Activated naive CD8-positive, alpha-beta T cell treated with anti-CD3 and anti-CD28 coated beads, Interleukin-2, amount 50 U/mL, for 16 hours (primary cell): ENCODE data around the gene FAM110A.
"Not testable (repeated sequence)": the region's sequence is repeated elsewhere in the genome, so short reads cannot be mapped to it uniquely, and the experiment has no call there.

Source experiments
- DNase-seq: peaks from one replicate; pipeline ENCODE4 v3.0.0-alpha.2; 2020; ENCODE audit warnings: low read depth, low spot score

FAM110A gene

DNA sequence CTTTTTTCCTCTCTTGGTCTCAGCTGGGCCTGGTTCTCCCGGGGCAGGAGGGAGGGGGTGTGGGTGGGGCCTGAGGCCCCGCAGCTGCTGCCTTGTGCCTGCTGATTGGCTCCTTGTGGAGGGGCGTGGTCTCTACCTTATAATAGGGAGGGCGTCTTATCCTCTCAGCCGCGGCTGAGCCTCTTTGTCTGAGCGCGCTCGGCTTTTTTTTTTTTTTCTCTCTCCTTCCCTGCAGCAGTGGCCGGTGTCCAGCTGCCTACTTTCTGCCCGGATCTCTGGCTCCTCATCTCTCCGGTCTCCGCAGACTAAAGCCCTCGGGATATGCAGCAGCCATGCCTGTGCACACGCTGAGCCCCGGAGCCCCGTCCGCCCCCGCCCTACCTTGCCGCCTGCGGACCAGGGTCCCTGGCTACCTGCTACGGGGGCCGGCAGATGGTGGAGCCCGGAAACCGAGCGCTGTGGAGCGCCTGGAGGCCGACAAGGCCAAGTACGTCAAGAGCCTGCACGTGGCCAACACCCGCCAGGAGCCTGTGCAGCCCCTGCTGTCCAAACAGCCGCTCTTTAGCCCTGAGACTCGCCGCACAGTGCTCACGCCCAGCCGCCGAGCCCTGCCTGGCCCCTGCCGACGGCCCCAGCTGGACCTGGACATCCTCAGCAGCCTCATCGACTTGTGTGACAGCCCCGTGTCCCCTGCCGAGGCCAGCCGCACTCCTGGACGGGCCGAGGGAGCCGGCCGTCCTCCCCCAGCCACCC, 11.1 kb downstream of the FAM110A start:
- DNase-seq = peak; percentile 81

DNA sequence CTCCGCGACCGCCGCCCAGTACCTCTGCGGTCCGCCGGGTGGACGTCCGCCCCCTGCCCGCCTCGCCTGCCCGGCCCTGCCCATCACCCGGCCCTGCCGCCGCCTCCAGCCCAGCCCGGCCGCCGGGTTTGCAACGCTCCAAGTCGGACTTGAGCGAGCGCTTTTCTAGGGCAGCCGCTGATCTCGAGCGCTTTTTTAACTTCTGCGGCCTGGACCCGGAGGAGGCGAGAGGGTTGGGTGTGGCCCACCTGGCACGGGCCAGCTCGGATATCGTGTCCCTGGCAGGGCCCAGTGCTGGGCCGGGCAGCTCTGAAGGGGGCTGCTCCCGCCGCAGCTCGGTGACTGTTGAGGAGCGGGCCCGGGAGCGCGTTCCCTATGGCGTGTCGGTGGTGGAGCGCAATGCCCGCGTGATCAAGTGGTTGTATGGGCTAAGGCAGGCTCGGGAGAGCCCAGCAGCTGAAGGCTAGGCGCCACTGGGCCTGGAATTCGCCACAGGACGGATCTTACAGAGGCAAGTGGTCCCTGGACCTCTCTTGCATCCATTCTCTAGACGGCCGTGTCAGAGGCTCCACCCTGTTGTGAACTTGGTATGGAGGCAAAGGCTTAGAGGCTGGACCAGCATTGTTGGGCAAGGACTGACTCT, 11.8 kb downstream of the FAM110A start:
- DNase-seq = no peak

DNA sequence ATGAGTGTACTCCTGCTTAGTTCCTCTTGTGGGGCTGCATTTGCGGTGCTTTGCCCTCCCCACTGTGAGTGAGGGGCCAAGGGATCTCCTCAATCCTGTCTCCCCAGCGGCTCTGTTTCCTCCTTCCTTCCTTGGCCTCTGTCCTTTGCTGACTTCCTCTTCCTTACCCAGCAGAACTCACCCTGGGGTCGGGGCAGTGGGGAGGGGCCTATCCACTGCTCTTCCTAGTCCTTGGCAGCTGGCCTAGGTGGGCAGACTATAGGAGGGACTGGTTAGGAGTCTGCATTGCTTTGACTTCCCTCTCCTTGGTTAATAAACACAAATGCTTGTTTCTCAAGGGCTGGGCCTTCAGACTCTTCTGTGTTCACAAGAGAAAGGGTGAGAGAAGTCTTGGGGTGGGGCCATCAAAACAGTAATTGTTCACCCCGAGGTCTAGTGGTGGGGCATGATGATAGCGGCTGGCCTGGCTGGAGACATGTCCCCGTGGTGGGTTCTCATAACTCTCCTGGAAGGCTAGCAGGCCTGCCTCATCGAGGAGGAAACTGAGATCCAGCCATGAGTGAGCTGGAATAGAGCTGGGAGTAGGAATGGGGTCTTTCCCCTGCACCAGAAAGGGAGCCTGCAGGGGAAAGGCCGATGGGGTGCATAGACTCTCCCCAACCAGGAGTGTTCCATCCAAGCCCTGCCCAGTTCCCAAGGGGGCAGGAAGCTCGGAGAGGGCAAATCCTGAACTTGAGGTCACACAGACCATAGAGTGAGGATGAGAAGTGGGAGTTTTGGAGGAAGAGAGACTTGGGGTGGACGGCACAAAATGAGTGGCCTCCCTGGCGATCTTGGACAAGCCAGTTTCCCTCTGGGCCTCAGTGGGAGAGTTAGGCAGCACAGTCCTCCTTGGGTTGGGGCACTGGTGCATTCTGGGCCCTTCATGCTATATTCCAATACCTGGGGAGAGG, 12.7 kb downstream of the FAM110A start:
- no peak for DNase-seq

DNA sequence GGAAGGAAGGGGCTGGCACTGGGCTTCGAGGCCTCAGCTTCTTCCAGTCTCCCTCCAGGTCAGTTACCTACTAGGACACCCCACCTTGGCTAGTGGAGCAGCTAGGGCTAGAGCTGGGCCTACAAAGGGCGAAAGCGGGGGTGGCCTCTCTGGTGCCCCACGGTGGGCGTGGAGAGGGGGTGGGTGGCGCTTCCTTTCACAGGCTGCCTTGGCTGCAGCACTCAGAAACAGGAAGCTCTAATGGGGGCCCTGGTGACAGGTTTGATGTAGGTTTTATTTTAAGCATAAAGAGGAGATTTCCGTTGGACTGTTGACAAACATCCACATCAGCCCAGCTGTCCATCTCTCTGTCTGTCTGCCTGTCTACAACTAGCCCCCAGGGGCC, 13.4 kb downstream of the FAM110A start:
- DNase-seq = no peak

DNA sequence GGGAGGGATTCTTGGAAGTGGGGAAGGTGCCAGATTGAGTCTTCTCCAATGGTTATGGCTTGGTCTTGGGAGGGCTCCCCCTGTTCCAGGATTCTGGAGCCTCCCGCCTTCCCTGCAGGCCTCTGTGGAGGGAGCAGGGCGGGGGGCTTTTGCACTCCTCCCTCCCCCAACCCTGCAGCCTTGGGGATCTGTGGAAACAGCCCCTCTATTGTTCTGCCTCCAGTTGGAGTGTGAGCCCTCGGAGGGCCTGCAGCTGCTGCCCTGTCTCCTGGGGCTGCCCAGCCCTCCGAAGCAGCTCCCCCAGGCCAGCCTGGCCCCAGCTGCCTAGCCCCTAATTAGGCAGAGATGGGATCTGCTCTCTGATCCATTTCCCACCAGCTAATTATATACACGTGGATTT, 14.7 kb downstream of the FAM110A start:
- DNase-seq = no peak

DNA sequence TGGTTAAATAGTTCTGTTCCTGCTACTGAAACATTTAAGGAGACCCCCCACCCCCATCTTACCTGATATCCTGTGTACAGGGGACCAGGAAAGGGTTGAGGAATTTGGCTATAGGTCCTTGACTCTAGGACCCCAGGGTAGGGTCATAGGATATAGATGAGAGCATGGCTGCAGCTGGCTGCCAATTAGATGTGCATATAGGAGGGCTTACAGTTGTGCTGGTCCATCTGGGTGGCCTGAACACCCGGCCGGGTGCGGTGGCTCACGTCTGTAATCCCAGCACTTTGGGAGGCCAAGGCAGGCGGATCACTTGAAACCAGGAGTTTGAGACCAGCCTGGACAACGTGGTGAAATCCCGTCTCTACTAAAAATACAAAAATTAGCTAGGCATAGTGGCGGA, 15.2 kb downstream of the FAM110A start:
- not testable (repeated sequence) for DNase-seq

DNA sequence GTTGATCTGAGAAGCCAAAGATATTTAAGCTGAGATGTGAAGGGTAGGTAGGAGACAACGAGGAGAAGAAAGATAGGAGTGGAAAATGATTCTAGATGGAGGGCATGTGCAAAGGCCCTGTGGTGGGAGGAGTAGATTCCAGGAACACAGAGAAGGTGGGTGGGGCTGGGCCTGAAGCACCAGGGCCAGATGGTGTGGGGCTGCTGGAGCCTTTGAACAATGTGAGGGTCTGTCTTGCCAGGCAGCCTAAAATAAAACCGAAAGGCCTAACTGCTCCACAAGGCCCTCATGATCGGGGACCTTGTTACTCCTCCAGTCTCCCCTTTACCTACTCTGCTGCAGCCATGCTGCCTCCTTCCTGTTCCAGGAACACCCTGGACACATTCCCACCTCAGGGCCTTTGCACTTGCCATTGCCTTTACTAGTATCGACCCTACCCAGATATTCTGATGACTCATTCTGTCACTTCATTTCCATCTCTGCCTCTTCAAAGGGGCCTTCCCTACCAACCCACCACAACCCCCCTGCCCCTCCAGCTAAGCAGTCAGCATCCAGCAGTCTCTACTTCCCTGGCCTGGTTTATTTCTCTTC, 20.0 kb downstream of the FAM110A start:
- DNase-seq = no peak

DNA sequence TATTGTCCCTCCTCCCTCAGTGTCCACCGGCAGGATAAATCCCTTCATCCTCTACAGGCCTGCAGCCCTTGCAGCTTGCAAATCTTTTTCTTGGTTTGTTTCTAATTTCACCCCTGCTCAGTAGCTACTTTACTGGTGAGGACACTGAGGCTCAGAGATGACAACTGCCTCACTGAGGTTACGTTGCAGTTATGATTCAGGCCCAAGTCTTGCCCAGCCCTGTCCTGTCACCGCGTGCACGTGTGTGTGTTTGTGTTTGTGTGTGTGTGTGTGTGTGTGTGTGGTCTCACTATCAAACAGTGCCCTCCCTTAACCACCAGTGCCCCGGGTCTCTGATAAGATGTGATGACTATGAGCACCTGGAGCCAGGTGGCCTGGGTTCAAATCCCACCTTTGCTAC, 21.1 kb downstream of the FAM110A start:
- no peak for DNase-seq

DNA sequence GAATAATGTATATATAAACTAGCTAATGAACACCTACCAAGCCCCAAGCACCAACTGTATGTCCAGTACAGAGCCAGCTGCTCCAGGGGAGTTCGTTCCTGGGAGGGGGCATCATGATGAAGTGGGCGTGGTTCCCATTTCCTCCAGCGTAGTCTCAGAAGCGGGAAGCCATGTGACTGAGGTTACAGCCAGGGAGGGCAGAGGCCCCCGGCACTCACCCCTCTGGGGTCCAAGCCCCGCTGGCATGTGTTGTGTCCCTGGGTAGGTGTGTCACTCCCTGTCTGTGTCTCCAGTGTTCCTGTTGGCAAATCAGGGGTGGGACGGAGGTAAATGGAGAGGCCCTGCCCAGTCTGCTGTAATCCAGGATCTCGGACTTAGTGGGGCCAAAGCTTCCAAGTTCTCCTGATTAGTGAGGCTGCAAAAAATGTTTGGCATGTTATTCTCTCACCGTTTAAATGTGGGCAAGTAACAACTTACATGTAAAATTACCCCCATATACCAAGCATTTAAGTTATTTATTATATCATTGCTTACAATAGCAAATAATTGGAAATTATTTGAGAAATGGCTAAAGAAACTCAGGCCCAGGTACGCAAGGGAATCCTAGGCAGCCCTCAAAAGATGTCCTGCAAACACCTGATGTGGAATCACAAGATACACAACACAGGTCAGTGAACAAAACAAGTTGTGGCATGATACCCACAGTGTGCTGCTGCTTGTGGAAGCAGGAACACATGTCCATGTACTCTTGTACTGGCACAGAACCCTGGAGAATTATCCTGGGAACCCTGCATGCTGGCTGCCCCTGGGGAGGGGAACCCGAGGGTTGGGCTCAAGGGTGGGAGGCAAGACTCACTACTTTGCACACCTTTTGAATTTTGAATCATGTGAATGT, 22.2 kb downstream of the FAM110A start:
- no peak for DNase-seq

DNA sequence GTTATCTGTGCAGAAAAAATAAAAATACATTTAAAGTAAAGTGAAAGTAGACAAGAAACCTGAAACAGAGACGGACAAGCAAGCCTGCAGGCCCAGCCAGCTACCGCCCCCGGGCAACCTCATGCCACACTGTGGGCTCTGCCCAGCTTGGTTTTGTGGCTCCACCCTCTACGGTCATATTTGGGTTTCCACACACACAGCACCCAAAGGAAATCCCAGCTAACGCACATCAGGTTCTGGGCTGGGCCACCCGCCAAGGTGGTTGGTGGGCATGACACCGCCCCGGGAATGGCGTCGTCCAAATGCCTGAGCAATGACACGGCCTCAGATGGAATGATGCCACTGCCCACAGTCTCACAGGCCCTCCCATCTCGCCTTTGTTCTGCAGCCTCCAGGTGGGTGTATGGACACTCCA, 22.9 kb downstream of the FAM110A start:
- DNase-seq = no peak

DNA sequence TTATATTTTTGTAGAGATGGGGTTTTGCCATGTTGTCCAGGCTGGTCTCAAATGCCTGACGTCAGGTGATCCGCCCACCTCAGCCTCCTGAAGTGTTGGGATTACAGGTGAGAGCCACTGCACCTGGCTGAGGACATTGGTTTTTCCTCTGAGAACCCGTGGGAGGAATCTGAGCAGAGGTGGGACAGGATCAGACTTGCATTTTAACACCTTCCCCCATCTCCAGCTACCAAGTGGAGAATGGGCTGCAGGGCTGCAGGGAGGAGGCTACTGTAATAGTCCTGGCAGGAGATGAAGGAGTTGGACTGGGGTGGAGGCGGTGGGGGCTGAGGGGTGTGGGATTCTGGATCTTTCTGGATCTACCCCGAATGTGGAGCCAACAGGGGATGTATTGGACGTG, 24.5 kb downstream of the FAM110A start:
- no peak for DNase-seq

DNA sequence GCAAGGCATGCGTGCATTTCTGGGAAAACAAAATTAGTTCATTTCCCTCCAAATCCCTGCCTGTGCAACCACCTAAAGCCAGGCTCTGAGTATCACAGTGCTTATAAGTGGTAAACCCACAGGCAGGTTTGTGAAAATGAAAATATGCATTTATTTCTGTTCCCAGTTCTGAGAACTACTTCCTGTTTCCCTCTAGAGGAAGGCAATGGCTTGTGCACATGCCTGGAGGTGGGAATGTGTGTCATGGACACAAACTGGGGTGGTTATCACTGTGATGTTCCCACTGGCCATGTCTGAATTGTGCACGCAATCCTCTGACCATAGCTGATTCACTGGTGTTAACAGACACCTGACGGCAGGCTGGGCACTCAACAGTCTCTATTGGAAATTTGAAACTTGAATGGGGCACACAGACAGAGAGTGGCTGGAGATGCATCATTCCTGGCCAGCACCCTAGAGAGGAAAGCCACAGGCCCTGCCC, 26.3 kb downstream of the FAM110A start:
- DNase-seq = no peak

DNA sequence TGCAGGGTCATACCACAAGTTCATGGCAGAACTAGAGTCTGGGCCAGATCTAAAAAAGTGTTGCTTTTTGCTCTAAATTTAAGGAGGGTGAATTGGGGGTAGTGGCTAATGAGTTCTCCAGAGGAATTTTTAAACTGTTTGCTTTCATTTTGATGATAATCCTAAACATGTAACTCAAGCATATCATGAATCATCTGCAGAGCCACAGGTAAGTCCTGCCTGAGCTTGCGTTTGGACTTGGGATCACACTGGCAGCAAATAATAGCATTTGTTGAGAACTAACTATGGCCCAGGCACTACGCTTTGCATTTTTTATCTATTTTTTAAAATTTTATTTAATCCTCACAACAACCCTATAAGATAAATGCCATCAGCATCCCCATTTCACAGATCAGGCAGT, 27.4 kb downstream of the FAM110A start:
- no peak for DNase-seq

DNA sequence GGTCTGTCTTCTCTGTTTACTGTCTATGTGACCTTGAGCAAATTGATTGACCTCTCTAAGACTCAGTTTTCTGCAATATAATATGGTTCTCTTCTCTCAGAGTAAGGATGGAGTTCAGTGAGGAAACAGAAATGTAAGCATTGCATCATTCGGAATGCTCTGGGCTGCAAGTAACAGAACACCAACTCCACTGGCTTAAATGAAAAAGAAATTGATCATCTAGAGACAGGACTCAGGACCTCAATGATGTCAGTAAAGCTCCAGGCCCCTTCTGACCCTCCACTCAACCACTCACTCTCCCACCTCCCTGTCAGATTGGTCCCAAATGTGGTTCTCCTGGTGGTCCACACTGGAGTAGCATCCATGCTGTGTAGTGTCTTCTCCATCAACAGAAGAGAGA, 31.9 kb downstream of the FAM110A start:
- DNase-seq = no peak

DNA sequence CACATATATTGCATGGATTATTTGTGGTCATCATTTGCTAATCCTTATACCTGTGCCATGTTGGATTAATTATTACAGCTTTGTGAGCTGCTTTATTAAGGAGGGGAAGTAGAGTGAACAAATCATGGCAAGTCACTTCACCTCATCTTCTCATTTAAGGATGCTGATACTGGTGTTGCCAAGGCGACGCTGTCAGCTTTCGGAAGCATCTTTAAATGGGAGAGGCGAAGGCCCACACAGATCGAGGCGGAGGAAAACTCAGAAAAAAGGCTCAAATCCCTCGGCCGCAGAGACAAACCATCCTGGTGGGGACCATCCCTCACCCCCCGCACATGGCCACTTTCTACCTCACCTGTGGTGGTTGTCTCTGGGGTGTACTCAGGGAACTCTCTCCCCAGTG, 34.8 kb downstream of the FAM110A start:
- no peak for DNase-seq

DNA sequence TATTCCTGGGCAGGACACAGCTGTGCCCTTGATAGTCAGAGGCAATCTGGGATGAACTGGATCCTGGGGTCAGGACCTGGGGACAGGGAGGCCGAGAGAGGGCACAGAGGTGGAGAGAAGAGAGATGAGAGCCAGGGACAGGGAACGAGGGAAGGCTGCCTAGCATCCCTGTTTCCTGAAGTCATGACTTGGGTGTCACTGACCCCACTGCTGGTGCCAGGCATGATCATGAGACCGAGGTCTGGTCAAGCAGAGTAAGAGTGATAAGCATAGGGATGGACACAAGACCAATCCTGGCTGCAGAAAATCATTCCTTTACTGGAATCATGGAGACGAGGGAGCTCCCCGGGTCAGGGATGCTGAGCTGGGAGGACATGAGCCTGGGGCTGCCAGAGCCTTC, 36.1 kb downstream of the FAM110A start:
- DNase-seq = no peak

DNA sequence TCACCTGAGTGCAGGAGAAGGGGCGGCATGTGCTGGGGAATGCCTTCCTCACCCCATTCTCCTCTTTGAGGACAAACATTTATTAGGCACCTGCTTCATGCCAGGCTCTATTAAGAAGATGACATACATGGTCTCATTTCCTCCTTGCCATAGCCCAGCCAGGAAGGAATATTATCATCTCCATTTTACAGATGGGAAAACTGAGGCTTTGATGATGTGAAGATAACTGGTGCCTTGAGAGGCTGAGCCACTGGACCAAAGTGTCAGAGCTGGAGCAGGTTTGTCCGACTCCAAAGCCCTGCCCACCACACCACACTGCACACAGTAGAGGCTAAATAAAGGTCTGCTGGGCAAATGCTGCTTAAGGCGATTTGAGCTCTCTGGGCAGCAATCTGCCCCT, 37.2 kb downstream of the FAM110A start:
- DNase-seq = no peak

DNA sequence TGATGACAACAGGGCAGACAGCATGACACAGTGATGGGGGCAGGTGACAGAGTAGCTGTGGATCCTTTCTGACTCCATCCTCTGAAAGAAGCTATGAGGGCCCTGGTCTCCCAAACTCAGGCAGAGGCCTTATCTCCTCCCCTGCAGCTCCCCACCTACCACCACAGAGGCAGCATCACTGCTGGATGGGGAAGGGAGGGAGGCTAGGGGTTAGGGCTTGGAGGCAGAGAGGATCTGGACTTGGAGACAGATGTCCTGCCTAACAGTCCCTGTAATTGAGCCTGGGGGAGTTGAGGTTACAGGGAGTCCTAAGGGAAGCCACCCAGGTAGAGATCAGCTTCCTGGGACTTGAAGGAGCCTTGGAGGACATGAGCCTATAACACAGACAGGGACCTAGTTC, 37.9 kb downstream of the FAM110A start:
- no peak for DNase-seq

DNA sequence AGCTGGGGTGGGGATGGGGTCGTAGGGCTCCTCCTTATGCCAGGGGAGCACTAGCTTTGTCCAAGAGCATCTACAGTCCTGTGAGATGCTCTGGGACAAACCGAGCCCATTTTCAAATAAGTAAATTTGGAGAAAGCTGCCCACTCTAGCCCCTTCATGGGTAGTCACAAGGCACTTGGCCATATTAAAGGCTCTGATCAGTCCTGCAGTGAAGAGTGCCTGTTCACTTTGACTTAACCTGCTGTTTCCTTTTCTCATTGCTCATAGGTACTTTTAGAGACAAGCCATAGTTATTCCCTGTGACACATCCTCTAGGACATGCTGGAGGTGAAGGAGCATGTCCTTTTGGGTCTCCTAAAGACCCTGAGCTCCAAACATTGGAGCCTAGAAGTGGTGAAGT, 38.4 kb downstream of the FAM110A start:
- DNase-seq = no peak

DNA sequence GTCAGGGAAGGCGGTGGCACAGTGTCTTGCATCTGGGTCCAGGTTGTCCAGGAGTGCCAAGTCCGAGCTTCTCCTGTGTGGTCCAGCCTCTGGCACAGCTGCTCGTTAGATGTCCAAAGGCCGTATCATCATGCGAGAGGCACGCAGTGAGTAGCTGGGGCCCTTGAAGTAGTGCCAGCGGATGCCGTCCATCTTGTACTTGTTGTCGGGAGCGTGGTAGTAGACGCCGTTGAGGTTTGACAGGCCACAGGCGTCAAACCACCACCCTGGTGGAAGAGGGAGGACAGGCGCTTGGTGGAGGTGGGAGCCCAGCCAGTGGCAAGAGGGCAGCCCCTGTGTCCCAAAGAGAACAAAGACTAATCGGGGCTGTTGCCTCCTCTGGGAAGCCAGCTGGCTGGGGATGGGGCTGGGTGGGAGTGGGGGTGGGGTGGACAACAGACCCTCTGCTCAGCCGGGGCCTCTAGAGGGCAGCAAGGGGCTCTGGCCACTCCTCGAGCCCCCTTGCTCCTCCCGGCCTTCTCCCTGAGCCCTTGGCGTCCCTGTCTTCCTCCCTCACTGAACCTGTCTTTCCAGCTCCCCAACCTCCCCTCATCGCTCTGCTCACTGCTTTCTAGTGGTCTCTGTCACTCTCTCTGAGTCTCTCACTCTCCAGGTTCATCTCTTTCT, 39.5 kb downstream of the FAM110A start:
- DNase-seq = no peak
